Smooth muscle cell (in vitro differentiated cells): ENCODE results near the gene CRY2. TPM values are rescaled to one million over a fixed set of nuclear protein-coding genes. Genes with fewer than 3 reads are reported as not detected.

Experiments used
- DNase-seq: peaks from one replicate; lab custom pipeline; 2025; ENCODE audit not compliant: unreplicated experiment; lab: John Stamatoyannopoulos, UW
- H2AFZ ChIP-seq: fragments of 200-600 bp; sonication (generic); 2 replicates; pipeline ENCODE4 v1.6.0; 2016; ENCODE audit warnings: antibody characterized with exemption, low read depth, mild to moderate bottlenecking
- H3F3A ChIP-seq: fragments of 200-600 bp; sonication (generic); 2 replicates; pipeline ENCODE4 v1.6.0; 2017; ENCODE audit warnings: antibody characterized with exemption, low read depth
- H3K27ac ChIP-seq: fragments of 200-600 bp; sonication (generic); 2 replicates; pipeline ENCODE4 v1.5.1; 2016; ENCODE audit warnings: low read depth, mild to moderate bottlenecking
- H3K27me3 ChIP-seq: fragments of 200-600 bp; sonication (generic); 2 replicates; pipeline ENCODE4 v1.6.1; 2016; ENCODE audit warnings: low read depth, mild to moderate bottlenecking
- H3K36me3 ChIP-seq: fragments of 200-600 bp; sonication (generic); 2 replicates; pipeline ENCODE4 v1.5.1; 2016; ENCODE audit warnings: low read depth
- H3K4me1 ChIP-seq: fragments of 200-600 bp; sonication (generic); 2 replicates; pipeline ENCODE4 v1.5.1; 2016; ENCODE audit warnings: low read depth
- H3K4me2 ChIP-seq: fragments of 200-600 bp; sonication (generic); 2 replicates; pipeline ENCODE4 v1.6.0; 2016; ENCODE audit warnings: mild to moderate bottlenecking
- H3K4me3 ChIP-seq: fragments of 200-600 bp; sonication (generic); 2 replicates; pipeline ENCODE4 v1.5.1; 2016; ENCODE audit warnings: mild to moderate bottlenecking
- H3K79me2 ChIP-seq: fragments of 200-600 bp; sonication (generic); 2 replicates; pipeline ENCODE4 v1.6.0; 2016; ENCODE audit warnings: low read depth, mild to moderate bottlenecking
- H3K9ac ChIP-seq: fragments of 200-600 bp; sonication (generic); 2 replicates; pipeline ENCODE4 v1.6.0; 2016; ENCODE audit warnings: low read depth
- H3K9me3 ChIP-seq: fragments of 200-600 bp; sonication (generic); replicated peaks from 2 replicates; pipeline ENCODE4 v1.5.1; 2016; ENCODE audit warnings: low read depth
- H4K20me1 ChIP-seq: fragments of 200-600 bp; sonication (generic); 2 replicates; pipeline ENCODE4 v1.6.0; 2016; ENCODE audit warnings: low read depth
- CTCF ChIP-seq: fragments of 200-600 bp; sonication (generic); IDR thresholded peaks from 2 replicates; pipeline ENCODE4 v1.5.1; 2017; ENCODE audit warnings: borderline replicate concordance, mild to moderate bottlenecking, antibody characterized with exemption; ENCODE audit not compliant: insufficient read depth, poor library complexity, severe bottlenecking
- whole genome bisulfite sequencing: methylation state at CpG from one replicate; pipeline ENCODE4 v1.1.7; 2016; ENCODE audit warnings: low lambda C conversion rate; 5-methylcytosine and 5-hydroxymethylcytosine counted together
- polyA plus RNA-seq: library from polyadenylated mRNA; unstranded; fragments of >200 nt; fragmentation: Nextera tagmentation; extraction: Ambion mirVana; gene quantifications from 2 replicates; pipeline ENCODE4 v1.2.1, GENCODE V29; 2016
- total RNA-seq: library from RNA; depleted of rRNA; stranded (reverse); fragments of >200 nt; gene quantifications from 2 replicates; pipeline ENCODE4 v1.2.3, GENCODE V29; 2014

Gene CRY2
- total and polyA plus RNA-seq, 2 experiments from 2014 or later = 26.1 to 30.3 TPM

DNA sequence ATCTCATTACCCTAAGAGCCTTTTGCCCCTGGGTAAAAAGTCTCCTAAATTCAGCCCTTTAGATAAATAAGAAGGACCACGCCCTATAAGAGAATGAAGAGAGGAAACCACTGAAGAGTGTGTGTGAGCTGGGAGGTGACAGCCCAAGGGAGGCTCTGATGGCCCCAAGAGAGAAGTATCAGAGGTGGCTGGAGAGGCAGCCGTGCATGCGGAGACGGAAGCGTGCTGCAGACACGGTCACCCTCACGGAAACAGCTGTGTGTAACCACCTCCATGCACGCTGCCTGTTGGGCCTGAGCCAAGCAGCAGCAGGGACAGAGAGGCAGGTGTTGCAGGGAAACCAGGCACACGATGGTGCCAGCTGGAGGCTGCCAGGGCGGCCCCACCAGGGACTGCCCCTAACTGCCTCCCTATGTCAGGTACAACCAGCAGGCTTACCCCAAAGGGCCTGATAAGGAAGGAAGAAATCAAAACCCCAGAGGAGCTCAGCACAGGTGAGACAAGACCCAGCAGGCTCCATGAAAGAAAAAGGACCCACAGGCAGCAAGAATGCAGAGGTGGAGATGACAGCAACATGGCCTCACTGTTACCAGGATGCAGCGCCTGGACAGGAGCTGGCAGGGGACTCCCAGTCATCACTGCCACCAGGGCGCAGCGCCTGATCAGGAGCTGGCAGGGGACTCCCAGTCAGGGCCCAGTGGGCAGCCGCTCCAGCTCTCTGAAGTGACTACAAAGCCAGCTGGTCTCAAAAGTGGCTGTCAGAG, 82.9 kb downstream of the CRY2 start:
- H3K79me2 ChIP-seq = no peaks in the 10 kb centered on the region
- H3K9me3 ChIP-seq = no peaks in the 10 kb centered on the region
- peaks cover 4% of the 10 kb centered on the region for H3K36me3 ChIP-seq
- no peak overlapping the region for H3K4me2 ChIP-seq
- no peaks in the 10 kb centered on the region for H3K4me1 ChIP-seq
- no peak overlapping the region for H3K4me3 ChIP-seq
- no peaks in the 10 kb centered on the region for H3F3A ChIP-seq
- 97% methylated on average over 14 of the region's 14 CpGs for WGBS
- no peaks in the 10 kb centered on the region for H4K20me1 ChIP-seq
- H2AFZ ChIP-seq = no peak overlapping the region
- H3K27me3 ChIP-seq = peaks cover 5% of the 10 kb centered on the region
- H3K9ac ChIP-seq = no peak overlapping the region
- DNase-seq = no peak
- no peak for TF ChIP-seq CTCF
- no peak overlapping the region for H3K27ac ChIP-seq

- Histone ChIP-seq H3K4me1 (no peaks in the 10 kb centered on the region), H3K9ac (no peak overlapping the region), H4K20me1 (no peaks in the 10 kb centered on the region), H3K4me3 (no peak overlapping the region), H3K27me3 (no peaks in the 10 kb centered on the region), H2AFZ (no peak overlapping the region), H3F3A (no peaks in the 10 kb centered on the region), H3K27ac (no peak overlapping the region), H3K79me2 (no peaks in the 10 kb centered on the region), H3K4me2 (no peak overlapping the region), H3K9me3 (no peaks in the 10 kb centered on the region), H3K36me3 (peaks cover 7% of the 10 kb centered on the region)
- TF ChIP-seq CTCF = no peak
- 92% methylated on average over 8 of the region's 8 CpGs for whole genome bisulfite sequencing
- no peak for DNase-seq
Measured at GRCh38 chr11:45930951-45931570, 83.8 kb downstream of the CRY2 start.

DNA sequence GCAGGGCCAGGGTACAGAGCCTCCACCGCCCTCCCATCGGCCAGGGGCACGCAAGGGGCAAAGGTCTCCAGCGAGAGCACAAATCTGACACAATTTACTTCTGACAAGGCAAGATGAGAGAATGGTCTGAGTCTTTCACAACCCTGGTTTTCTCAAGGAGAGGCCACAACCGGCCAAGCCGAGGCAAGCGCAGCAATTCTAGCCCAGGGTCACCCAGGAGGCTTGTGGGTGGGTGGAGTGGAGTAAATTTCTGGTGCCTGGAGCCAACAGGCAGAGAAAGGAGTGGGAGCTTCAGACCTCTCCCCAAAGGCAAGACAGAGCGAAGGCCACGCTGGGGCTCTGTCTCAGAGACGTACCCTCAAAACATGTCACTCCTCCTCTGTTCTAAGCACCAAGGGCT, 84.5 kb downstream of the CRY2 start:
- H2AFZ ChIP-seq = no peak overlapping the region
- WGBS = 96% methylated on average over 9 of the region's 10 CpGs
- H3K4me2 ChIP-seq = no peak overlapping the region

More for the DNA sequence above, 84.5 kb downstream of the CRY2 start:
- Histone ChIP-seq H3K27ac (no peak overlapping the region), H3K4me1 (no peaks in the 10 kb centered on the region), H3K79me2 (no peaks in the 10 kb centered on the region), H3K27me3 (no peaks in the 10 kb centered on the region), H4K20me1 (no peaks in the 10 kb centered on the region), H3K9ac (no peak overlapping the region), H3K9me3 (no peaks in the 10 kb centered on the region), H3K36me3 (peaks cover 7% of the 10 kb centered on the region), H3K4me3 (no peak overlapping the region), H3F3A (no peaks in the 10 kb centered on the region)
- DNase-seq = no peak
- TF ChIP-seq CTCF = no peak
